GM12874 (cell line): ENCODE results near the gene CAMK2G.

ENCODE experiments used
- TF ChIP-seq, protein P1 (sequence below): IDR thresholded peaks from 2 replicates; pipeline ENCODE4 v1.5.1; 2011; ENCODE audit warnings: low read depth, mild to moderate bottlenecking, control low read depth, low read length, moderate library complexity; ENCODE audit not compliant: insufficient read depth

CAMK2G gene

DNA sequence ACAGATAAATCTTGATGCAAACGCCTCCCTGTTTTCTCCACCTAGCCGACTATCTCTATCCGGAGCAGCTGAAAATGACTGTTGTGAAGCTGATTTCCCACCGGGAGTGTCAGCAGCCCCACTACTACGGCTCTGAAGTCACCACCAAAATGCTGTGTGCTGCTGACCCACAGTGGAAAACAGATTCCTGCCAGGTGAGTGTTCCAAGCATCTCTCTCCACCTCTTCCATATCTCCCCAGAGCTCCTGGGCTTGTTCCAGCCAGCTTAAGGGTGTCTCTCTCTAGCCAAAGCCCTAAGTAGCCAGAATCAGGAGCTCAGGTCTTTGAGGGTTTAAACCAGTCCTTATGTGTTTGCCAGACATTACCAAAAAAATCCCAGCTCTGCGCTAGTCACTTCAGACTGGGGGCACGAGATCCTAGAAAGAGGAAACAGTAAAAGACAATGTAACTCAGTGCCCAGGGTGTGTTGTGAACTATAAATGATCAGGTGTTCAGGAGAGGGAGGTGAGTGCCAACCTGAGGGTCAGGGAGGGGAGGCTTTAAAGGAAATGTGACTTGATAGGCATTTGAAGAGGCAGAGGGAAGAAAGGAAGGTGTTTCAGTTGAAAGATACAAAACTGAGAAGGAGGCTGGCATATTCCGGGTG, 41.0 kb upstream of the CAMK2G start:
- TF ChIP-seq, protein P1, sequence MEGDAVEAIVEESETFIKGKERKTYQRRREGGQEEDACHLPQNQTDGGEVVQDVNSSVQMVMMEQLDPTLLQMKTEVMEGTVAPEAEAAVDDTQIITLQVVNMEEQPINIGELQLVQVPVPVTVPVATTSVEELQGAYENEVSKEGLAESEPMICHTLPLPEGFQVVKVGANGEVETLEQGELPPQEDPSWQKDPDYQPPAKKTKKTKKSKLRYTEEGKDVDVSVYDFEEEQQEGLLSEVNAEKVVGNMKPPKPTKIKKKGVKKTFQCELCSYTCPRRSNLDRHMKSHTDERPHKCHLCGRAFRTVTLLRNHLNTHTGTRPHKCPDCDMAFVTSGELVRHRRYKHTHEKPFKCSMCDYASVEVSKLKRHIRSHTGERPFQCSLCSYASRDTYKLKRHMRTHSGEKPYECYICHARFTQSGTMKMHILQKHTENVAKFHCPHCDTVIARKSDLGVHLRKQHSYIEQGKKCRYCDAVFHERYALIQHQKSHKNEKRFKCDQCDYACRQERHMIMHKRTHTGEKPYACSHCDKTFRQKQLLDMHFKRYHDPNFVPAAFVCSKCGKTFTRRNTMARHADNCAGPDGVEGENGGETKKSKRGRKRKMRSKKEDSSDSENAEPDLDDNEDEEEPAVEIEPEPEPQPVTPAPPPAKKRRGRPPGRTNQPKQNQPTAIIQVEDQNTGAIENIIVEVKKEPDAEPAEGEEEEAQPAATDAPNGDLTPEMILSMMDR: no peak

DNA sequence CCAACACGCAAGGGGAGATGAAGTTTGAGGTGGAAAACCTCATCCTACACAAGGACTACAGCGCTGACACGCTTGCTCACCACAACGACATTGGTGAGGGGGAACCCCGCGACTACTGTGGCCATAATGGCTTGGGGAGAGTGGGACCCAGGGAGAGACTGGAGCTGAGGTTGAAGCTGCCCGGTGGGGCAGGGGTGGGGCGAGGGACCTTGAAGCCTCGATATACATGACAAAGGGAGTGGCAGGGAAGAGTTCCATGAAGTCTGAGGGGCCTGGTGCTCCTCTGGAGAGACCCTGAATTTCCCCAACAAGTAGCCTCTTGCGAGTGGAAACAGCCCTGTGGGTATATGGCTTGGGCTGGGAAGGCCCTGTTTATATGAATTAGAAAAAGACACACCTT, 39.7 kb upstream of the CAMK2G start:
- TF ChIP-seq, protein P1: no peak

DNA sequence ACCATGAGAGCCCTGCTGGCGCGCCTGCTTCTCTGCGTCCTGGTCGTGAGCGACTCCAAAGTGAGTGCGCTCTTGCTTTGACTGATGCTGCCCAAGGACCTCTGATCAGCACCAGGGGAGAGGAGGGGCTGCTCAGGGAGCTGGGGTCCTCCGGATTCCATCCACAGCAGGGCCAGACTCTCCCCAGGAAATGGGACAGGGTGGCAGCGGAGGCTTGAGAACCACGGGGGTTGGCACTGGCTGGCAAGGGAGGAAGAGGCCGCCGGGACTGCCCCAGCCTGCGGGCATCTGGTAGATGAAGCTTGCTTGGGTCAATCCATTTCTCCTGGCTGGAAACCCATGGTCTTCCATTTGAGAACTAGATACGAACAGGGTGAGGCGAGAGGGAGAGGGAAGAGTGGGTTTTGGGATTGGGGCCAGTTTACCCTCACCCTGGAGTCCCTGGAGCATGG, 37.2 kb upstream of the CAMK2G start:
- TF ChIP-seq, protein P1: no peak

GRCh38 chr10:73910764-73911552, 36.6 kb upstream of the CAMK2G start, which contains the start of gene PLAU:
Gene PLAU (plus strand): TSS chr10:73911132. CDS start chr10:73911556, 424 bp downstream.
- TF ChIP-seq, protein P1: no peak

DNA sequence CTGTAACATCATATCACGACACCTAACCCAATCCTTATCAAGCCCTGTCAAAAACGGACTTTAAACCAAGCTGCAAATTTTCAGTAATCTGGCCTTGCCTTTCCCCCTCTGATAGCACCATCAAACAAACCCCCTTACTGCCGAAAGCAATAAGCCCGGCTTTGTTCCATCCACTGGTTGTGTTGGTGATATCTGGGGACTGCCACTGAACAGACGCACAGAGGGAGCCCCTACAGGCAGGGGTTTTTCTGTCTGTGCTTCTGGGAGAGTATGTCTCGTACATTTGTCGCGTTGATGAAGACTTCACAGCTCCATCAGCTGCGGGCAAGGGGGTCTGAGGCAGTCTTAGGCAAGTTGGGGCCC, 36.0 kb upstream of the CAMK2G start:
- TF ChIP-seq, protein P1: 0 out of 2 replicates have a peak, but pooled peaks have one; percentile 25

- TF ChIP-seq, protein P1: no peak
Measured at GRCh38 chr10:73909540-73910115, 35.3 kb upstream of the CAMK2G start.

DNA sequence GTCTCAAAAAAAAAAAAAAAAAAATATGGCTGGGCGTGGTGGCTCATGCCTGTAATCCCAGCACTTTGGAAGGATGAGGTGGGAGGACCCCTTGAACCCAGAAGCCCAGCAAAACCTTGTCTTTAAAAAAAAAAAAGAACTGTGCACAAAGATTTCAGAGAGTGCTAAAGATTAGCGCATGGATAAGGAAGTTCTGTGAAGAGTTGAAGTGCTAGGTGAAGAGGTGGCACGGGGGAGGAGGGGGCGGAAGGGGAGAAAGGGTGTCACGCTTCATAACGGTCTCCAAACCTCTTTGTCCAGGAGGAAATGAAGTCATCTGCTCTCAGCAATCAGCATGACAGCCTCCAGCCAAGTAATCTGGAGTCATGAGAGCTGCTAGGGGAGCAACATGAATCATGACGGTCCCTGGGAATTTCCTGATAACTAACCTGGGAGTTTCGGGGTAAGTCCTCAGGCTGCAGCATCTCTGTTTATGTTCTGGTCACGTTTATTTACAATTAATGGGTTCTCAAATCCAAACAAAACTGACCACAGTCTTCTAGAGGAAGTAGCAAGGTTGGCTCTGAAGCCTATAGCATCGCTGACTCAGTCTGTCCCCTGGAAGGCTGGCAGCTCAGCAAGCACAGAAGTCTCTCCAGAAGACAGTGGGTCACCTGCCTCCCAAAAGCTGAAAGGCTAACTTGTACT, 34.6 kb upstream of the CAMK2G start:
- TF ChIP-seq, protein P1: no peak
